ENCODE measurements around the gene CLEC3A. TPM values are rescaled to one million over a fixed set of nuclear protein-coding genes. Genes with fewer than 3 reads are reported as not detected.
"Not testable (repeated sequence)": the region's sequence is repeated elsewhere in the genome, so short reads cannot be mapped to it uniquely, and the experiment has no call there.

Gene CLEC3A
- total RNA-seq, 1 donor from 2014 or later = not detected

DNA sequence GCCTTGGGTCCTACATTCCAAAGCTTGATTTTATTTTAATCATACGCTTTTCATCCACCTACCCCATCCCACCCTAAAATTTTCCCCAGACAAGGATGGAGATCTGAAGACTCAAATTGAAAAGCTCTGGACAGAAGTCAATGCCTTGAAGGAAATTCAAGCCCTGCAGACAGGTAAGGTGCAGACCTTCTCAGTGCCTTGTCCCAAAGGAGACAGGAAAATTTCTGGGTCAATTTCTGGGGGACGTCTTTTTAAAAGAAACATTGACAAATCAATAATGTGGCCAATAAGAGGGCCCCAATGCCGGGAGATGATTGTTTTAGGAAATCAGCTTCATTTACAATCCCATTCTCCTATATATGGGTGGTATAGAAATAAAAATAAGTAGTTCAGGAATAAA lies 5.7 kb downstream of the CLEC3A start:
- intact Hi-C loops (cut with micrococcal nuclease) = no loop called here

DNA sequence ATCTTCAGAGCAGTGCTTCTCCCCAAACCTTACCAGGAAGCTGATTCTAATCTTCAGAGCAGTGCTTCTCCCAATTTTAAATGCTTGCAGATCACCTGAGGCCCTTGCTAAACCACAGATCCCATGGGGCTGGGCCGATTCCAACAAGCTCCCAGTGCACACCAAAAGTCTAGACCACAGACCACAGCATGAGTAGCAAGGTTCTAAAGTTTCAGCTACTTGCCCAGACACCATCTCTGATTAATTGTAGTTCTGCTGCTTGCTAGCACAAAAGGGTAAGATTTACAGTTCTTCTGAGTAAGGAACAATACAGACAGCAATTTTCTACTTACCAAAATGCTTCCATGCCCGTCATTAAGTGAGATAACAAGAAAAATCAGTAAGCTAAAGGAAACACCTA lies 12.2 kb downstream of the CLEC3A start:
- intact Hi-C loops (cut with micrococcal nuclease) = no loop called here

DNA sequence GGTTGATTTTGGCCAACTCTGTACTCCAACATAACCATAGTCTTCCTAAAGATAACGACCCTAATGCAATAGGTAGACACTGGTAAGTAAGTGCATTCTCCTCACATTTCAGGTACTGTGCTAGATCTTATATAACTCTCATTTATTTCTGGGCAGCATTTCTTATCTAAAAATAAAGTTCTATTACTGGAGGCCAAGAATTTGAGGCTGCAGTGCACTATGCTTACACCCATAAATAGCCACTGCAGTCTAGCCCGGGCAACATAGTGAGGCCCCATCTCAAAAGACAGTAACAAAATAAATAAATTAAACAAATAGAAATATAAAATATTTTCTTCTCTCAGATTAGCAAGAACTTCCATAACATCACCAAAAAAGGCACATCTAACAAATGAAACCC lies 12.7 kb downstream of the CLEC3A start:
- intact Hi-C loops (cut with micrococcal nuclease) = no loop called here

DNA sequence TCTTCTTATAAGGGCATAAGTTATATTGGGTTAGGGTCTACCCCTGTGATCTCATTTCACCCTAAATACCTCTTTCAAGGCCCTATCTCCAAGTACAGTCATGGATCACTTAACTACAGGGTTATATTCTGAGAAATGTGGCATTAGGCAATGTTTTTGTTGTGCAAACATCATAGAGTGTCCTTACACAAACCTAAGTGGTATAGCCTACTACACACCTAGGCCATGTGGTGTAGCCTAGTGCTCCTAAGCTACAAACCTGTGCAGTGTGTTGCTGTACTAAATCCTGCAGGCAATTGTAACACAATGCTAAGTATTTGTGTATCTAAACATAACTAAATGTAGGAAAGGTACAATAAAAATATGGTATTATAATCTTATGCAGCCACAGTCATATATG lies 18.0 kb downstream of the CLEC3A start:
- intact Hi-C loops (cut with micrococcal nuclease) = no loop called here

DNA sequence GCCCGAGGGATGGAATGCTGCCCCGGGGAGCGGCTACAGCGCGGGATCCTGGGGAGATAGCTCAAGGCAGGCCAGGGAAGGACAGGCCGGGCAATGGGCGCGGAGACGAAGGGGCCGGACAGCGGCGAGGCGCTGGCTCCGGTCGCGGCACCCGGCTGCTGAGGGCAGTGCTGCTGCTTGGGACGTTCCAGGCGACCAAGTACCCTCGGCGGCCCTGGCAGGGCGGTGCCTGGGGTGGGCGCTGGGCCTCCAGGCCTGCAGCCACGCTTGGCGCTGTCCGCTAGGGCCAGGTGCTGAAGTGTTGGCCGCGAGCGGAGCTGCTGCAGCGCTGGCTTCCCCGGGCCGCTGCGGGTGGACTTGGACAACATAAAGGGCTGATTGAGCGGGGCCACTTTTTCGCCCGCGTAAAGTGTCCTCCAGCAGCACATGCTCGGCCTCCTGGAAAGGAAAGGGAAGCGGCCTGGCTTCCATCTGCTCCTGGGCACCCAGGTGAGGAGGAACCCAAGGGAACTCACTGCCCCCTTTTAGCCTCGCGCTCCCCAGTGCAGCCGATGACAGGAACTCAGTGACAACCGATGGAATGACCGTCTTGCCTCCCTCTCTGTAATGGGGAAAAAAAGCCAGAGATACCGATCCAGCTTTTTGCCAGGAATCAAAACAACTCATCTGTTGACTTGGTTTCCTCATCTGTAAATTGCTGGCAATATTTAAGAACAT lies 23.7 kb downstream of the CLEC3A start:
- intact Hi-C loops (cut with micrococcal nuclease) = loop anchor here (2.0 kb wide), 1 partner anchor 53 kb away; the partner anchor contains the start of gene WWOX

DNA sequence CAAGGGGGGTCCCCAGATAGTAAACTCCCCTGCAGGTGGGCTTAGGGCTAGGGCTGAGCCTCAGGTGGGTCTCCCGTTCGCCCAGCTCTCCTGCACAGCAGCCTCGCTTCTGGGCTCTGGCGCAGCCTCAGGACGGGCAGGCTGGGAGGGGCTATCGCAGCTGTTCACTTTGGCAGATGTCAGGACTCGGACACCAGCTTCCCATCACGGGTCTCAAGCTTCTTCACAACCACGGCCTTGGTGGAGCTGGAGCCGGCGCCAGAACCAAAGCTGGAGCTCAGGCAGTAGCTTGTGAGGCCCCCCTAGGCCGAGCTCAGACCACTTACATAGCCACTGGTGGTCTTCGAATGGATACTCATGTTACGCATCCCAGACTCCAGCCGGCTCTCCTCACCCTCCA lies 26.0 kb downstream of the CLEC3A start:
- intact Hi-C loops (cut with micrococcal nuclease) = no loop called here

DNA sequence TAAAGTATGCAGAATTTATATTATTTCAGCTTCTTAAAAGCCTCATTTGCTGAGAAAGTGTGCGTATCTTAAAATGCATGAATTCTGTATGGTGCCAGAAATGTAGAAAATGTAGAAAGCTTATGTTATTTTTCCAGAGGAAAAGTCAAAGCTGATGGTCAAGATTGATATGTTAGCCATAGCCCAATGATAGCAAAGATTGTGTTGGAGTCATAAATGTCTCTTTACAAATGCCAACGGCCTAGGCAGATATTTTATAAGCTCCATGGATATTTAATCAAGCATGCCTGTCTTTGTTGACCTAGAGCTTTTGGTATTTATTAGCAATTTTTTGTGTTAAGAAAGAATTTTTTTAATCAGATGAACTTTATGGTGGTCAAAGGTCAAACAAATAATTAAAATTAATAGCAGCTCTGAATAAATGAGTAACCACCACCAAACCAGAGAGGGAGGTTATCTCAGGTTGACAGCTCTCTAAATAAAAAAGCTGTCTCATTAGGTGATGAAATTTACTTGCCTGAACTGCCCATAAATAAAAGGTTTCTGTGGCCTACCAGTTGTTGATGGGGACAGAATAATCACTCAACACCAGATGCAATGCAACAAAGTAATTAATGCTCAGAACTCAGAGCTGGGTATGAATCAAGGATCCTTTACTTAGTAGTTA lies 28.5 kb downstream of the CLEC3A start:
- intact Hi-C loops (cut with micrococcal nuclease) = no loop called here

DNA sequence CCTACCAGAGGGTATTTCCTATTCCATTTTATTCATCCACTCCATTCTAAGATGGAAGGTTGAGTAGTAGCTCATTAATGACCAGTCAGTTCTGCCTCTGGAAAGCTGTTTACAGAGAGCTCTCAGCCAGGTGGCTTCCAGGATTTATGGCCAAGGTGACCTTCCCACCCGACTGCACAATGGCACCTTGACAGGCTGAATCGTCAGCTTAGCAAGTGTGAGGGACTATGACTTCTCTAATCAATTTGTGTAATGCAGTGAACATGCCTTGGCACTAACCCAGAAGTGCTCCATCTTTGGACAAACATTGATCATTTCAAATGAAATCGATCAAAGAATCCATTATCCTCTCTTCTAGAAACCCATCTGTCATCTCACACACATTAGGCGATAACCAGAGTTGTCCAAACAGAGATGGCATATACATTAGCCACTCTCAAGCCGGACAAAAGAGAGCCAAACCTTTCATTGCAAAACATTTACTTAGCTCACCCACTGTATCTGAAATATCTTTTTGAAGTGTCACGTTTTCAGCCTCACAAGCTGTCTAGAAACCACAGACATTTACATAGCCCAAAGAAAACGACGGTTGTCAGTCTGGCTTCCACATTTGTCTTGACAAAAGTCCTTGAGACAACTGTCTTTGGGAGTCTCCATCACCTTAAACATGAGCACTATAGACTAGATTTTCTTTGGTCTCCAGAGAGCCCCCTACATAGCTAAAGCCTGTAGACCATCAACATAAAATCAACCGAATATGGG lies 35.6 kb downstream of the CLEC3A start:
- intact Hi-C loops (cut with micrococcal nuclease) = no loop called here

DNA sequence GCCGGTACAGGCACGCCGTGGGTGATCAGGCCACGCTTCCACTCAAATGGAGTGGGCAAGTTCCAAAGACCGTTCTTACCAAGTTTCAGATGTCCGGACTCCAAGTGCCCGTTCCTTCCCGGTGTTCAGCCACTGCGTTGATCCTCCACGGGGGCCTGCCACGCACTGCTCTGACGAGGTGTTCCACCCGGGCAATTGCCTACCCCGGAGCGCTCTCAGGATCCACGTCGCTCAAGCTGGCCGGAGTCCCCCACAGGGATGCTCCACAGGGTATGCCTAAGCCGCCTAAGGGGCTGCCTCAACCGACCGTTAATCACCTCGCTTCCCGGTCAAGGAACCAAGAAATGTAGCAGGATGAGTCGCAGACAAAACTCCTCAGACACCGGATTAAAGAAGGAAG lies 37.5 kb downstream of the CLEC3A start:
- intact Hi-C loops (cut with micrococcal nuclease) = not testable (repeated sequence)

DNA sequence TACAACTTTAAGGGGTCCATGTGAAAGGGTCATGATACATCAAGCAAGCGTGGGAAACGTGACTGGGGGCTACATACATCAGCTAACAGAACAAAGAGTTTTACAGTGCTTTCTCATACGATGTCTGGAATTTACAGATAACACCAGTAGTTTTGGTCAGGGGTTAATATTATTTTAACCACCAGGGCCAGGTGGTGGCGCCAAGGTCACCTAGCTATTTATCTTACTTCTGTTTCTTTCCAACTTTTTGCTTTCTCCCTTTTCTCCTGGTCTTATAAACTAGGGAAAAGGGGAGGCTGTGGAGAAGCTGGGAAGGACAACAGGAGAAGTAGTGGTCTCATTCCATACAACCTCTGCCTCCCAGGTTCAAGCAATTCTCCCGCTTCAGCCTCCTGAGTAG lies 37.9 kb downstream of the CLEC3A start:
- intact Hi-C loops (cut with micrococcal nuclease) = no loop called here

DNA sequence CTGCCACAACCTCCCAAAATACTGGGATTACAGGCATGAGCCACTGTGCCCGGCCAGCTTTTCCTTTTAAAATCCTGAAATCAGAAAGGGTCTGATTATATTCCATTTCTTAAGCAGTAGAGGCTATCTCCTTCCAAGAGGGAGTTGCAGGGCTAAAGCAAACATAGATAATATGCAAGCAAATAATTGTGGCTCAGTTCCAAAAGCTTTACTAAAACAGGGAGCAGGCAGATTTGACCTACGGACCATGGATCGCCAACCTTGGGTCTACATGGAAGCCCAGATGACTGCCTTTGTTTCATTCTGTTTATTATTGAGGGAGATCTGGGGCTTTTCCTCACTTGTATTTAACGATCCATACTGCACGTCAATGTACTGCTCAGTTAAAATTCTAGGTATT lies 38.5 kb downstream of the CLEC3A start:
- intact Hi-C loops (cut with micrococcal nuclease) = no loop called here

DNA sequence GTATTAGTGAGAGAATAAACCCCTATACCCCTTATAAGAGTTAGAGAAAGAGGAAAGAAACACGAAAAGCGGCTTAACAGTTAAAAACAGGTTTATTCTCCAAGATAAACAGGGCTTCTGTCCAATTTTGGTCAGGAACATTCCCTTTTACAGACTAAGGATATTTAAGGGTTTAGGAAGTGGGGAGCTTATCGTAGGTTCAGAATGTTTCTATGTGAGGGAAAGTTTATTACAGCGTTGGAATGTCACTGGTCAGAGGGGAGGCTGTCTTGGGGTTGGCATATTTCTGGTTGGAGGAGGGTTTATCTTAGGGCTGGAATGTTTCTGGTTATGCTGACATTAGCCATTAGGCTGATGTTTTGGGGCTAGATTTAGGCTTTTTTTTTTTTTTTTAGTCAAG lies 43.0 kb downstream of the CLEC3A start:
- intact Hi-C loops (cut with micrococcal nuclease) = no loop called here

DNA sequence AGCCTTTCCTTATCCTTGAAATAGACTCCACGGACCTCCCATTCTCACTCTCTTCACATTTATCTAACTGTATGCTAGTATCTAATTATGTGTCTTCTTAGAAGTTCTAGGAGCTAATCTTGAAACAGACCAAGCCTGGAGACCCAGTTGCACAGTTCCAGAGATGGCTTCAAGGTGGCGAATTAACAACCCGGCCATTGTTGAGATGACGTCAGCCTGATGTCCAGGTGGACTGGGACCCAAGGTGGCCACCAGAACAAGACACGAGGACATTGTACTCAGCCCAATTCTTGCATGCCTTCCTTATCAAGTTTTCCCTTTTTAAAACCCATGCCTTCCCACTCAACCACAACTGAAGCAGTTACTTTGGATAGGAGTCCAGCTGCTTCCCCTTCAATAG lies 47.6 kb downstream of the CLEC3A start:
- intact Hi-C loops (cut with micrococcal nuclease) = no loop called here

DNA sequence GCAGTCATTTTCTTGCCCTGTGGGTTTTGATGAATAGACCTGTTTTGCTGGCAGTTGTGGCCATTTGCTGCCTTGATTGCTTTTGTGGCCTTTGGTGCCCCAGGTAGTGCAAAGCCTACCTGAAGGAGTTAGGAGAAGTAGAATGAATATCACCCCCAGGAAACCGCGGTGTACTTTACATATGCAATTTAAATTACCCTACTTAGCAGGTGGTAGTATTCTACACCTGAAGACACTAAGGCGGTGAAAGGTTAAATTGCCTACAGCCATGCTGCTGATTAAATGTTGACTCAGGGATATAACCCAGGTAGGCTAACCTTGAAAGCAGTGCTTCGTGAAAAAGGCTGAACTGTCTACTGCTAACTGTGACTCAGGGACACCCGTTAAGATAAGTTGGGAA lies 49.9 kb downstream of the CLEC3A start:
- intact Hi-C loops (cut with micrococcal nuclease) = no loop called here

DNA sequence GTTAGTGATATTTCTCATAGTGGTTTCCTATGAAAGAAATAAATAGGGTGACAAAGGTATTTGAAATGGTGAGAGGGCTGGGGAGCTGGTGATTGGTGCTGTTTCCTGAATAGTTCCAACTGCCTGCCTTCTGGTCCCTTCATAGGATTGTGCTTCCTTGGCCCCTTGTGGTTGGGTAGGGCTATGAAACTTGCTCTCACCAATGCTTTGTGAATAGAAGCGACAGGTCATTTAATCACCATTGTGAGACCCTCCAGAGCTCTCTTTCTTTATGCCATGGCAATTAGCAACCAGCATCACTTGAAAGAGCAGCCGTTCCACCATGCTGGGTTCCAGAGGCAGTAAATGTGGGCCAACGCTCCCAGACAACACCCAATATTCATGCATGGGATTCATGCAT lies 53.5 kb downstream of the CLEC3A start:
- intact Hi-C loops (cut with micrococcal nuclease) = no loop called here

DNA sequence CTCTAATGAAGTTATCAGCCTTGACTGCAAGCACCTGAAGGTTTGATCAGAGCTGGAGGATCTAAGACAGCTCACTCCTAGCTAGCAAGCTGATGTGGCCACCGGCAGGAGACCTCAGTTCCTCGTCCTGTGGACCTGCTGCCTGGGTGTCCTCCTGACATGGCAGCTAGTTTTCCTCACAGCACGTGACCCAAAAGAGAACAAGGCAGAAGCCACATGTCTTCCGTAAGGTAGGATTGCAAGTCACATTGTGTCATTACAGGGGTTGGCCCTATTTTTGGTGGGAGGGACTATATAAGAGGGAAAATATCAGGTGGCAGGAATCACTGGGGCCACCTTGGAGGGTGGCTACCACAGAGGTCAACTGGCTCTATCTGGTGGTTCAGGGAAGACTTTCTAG lies 59.0 kb downstream of the CLEC3A start:
- intact Hi-C loops (cut with micrococcal nuclease) = no loop called here

Other genes starting within 250 kb of the CLEC3A start
- gene VAT1L, start 234.0 kb upstream of the CLEC3A start, total RNA-seq = not detected in 2 replicates
- 19.0 and 20.1 TPM in 2 replicates for gene WWOX, start 77.1 kb downstream of the CLEC3A start, total RNA-seq

All from T-helper 1 cell treated with Interleukin-12 subunit alpha and Interleukin-12 subunit beta and Interleukin-4 antibody, amounts not matched to agents 30 ng/mL and 1 ng/mL, for 36 hours (primary cell).